ENCODE measurements around the gene NPHP4. TPM values are rescaled to one million over a fixed set of nuclear protein-coding genes. Genes with fewer than 3 reads are reported as not detected.
A peak's percentile ranks its signal among the peaks of the same experiment; 100 is the strongest.

The NPHP4 gene
- total and polyA plus RNA-seq, 7 donors = 1.3 to 2.8 (median 1.8) TPM

DNA sequence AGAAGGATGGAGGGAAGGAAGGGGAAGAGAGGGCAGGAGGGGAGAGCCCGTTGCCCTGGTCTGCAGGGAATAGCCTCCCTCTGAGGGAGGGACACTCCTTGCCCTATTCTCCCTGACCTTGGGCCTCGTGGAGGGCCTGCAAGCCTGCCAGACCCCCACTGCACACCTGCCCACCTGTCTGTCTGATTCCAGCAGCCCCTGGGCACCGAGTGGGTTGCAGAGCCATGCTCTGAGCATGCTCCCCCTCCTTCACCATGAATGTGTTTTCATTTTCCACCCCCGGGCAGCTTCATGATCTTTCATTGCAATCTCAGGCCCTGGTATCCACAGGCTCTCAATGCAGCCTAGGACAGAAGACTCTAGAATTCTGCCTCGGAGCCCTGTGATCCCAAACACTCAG, 5.1 kb upstream of the NPHP4 start:
- DNase-seq = peak in 1 of 2 donors; percentile 5
- intact Hi-C loops (cut with DNase I) = no loop called here

GRCh38 chr1:5996641-5997270, 4.5 kb upstream of the NPHP4 start:
- WGBS, 3 donors = 83 to 87% (median 83%) methylated on average over 16 of the region's 16 CpGs
- H3K4me1 ChIP-seq = no peaks in the 10 kb centered on the region
- H3K4me3 ChIP-seq = no peak overlapping the region
- H3K36me3 ChIP-seq (ENCODE audit: insufficient read depth in 1 of 2, low read depth in 1 of 2) = no peaks in the 10 kb centered on the region
- no peak overlapping the region for H3K27ac ChIP-seq
- TF ChIP-seq, protein P1, sequence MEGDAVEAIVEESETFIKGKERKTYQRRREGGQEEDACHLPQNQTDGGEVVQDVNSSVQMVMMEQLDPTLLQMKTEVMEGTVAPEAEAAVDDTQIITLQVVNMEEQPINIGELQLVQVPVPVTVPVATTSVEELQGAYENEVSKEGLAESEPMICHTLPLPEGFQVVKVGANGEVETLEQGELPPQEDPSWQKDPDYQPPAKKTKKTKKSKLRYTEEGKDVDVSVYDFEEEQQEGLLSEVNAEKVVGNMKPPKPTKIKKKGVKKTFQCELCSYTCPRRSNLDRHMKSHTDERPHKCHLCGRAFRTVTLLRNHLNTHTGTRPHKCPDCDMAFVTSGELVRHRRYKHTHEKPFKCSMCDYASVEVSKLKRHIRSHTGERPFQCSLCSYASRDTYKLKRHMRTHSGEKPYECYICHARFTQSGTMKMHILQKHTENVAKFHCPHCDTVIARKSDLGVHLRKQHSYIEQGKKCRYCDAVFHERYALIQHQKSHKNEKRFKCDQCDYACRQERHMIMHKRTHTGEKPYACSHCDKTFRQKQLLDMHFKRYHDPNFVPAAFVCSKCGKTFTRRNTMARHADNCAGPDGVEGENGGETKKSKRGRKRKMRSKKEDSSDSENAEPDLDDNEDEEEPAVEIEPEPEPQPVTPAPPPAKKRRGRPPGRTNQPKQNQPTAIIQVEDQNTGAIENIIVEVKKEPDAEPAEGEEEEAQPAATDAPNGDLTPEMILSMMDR (IDR thresholded peaks at IDR 0.05) = no peak
- peak in 1 of 2 donors; percentile 37 for DNase-seq
- peaks cover 0 to 23% (median 4%) of the 10 kb centered on the region in 3 donors for H3K27me3 ChIP-seq (ENCODE audit: insufficient read depth in 3 of 3, low read length in 2 of 3)
- H3K9me3 ChIP-seq = no peaks in the 10 kb centered on the region
- intact Hi-C loops (cut with DNase I) = no loop called here
- ATAC-seq = no peak

More for the DNA sequence above, 5.1 kb upstream of the NPHP4 start:
- Histone ChIP-seq H3K4me3 (no peak overlapping the region), H3K36me3 (ENCODE audit: insufficient read depth in 1 of 2, low read depth in 1 of 2) (no peaks in the 10 kb centered on the region), H3K4me1 (no peaks in the 10 kb centered on the region), H3K9me3 (no peaks in the 10 kb centered on the region), H3K27ac (no peak overlapping the region), H3K27me3 (ENCODE audit: insufficient read depth in 3 of 3, low read length in 2 of 3) (peaks cover 0 to 23% (median 4%) of the 10 kb centered on the region in 3 donors)
- ATAC-seq = no peak
- 54 to 58% (median 58%) methylated on average over 5 of the region's 5 CpGs for WGBS, 3 donors
- TF ChIP-seq, protein P1 (IDR thresholded peaks at IDR 0.05) = no peak

GRCh38 chr1:5995871-5996630, 3.8 kb upstream of the NPHP4 start:
- WGBS, 3 donors = 91 to 96% (median 92%) methylated on average over 17 of the region's 17 CpGs

DNA sequence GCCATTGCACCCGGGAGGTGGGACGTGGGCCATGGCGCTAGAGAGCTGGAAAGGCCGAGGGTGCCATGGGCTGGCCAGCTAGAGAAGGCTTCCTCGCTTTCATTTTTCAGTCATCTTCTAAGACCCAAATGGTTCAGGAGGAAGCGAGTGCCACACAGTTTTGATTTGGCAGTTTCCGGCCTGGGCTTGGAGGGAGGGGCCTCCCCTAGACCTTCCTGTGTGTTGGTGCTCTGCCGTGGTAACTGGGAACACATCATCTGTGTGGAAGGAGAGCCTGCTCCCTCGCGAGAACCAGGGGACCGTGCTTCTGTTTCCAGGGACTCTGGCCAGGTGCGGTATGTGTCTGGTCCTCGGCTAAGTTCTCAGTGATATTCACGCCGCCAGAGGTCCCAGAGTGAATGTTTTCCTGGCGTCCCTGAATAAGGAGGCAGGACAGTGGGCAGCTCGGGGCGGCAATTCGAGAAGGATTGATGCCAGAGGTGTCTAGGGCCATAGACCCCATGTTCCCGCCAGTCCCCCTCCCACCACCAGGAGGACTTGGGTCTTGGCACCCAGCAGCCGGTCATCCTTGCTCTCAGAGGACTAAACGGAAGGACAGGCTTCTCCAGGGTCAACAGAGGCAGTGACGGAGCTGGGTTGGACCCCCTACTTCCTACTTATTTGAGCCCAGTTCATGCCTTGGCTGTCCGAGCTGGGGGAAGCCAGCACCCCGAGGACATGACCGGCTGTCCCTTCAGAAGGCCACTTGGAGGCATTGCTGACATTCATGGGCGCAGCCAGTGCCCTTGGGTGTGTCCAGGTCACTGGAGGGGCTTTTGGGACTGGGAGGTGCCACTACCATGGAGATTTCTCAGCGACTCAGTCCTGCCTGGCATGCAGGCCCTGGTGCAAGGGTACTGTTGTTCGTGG, 2.7 kb upstream of the NPHP4 start:
- DNase-seq = peak; percentile 3 to 50
- Histone ChIP-seq H3K4me1 (peaks cover 5% of the 10 kb centered on the region), H3K9me3 (no peaks in the 10 kb centered on the region), H3K27ac (no peak overlapping the region), H3K27me3 (ENCODE audit: insufficient read depth in 3 of 3, low read length in 2 of 3) (peaks cover 0 to 23% (median 4%) of the 10 kb centered on the region in 3 donors), H3K36me3 (ENCODE audit: insufficient read depth in 1 of 2, low read depth in 1 of 2) (no peaks in the 10 kb centered on the region), H3K4me3 (no peak overlapping the region)
- TF ChIP-seq, protein P1 (IDR thresholded peaks at IDR 0.05) = no peak
- 79 to 84% (median 80%) methylated on average over 29 of the region's 29 CpGs for WGBS, 3 donors
- intact Hi-C loops (cut with DNase I) = no loop called here
- ATAC-seq = no peak

More at GRCh38 chr1:5995871-5996630, 3.8 kb upstream of the NPHP4 start:
- Histone ChIP-seq H3K4me1 (peaks cover 3% of the 10 kb centered on the region), H3K9me3 (no peaks in the 10 kb centered on the region), H3K27me3 (ENCODE audit: insufficient read depth in 3 of 3, low read length in 2 of 3) (peaks cover 0 to 23% (median 4%) of the 10 kb centered on the region in 3 donors), H3K27ac (no peak overlapping the region), H3K36me3 (ENCODE audit: insufficient read depth in 1 of 2, low read depth in 1 of 2) (no peaks in the 10 kb centered on the region), H3K4me3 (no peak overlapping the region)
- intact Hi-C loops (cut with DNase I) = no loop called here
- DNase-seq (peak; percentile 3 to 45), ATAC-seq (no peak)
- TF ChIP-seq, protein P1 (IDR thresholded peaks at IDR 0.05) = no peak
